Non-pigmented ciliary epithelial cell (primary cell): ENCODE measurements around the gene ARSH.
"Not testable (repeated sequence)": the region's sequence is repeated elsewhere in the genome, so short reads cannot be mapped to it uniquely, and the experiment has no call there.

Experiments
- DNase-seq: peaks from one replicate; pipeline ENCODE4 v3.0.0-alpha.2; 2010; ENCODE audit warnings: low read depth

ARSH gene

GRCh38 chrX:3006495-3006894 is at the start of gene ARSH:
Gene ARSH (plus strand): TSS chrX:3006546. CDS start chrX:3006613, 67 bp downstream.
- no peak for DNase-seq

GRCh38 chrX:2958199-2958598 is 48.1 kb upstream of the ARSH start:
- no peak for DNase-seq

- DNase-seq = no peak
Measured at GRCh38 chrX:2960861-2961515, 45.4 kb upstream of the ARSH start.

GRCh38 chrX:2962381-2962780 is 44.0 kb upstream of the ARSH start:
- DNase-seq = no peak

DNA sequence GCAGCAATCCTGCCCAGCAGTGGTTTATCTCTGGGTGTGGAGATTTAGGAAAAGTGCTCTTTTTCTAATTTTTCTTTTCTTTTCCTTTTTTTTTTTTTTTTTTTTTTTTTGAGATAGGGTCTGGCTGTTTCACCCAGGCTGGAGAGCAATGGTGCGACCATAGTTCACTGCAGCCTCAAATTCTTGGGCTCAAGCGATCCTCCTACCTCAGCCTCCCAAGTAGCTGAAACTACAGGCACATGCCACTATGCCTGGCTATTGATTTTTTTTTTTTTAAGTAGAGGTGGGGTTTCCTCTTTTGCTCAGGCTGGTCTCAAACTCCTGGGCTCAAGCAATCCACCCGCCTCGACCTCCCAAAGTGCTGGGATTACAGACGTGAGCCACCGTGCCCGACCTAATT is 42.9 kb upstream of the ARSH start:
- DNase-seq = not testable (repeated sequence)

- DNase-seq = not testable (repeated sequence)
Measured at GRCh38 chrX:2963992-2964794, 42.2 kb upstream of the ARSH start.

DNA sequence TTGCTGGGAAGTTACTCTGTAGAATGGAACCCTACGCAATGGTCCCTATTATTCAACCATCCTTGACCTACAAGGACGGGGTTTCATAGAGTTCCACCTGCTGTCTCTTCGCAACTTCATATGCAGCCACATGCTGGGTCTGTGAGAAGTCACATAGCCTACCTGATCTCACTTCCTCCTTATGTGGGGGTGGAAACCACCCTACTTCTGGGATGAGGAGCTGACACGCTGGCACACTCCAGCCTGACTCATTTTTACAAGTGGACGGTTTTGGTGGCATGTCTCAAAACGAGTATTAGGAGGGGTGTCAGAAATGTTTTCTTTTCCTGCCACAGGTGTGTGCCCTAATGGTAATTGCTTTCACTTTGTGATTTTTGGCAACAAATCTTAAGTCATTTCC is 40.4 kb upstream of the ARSH start:
- DNase-seq = no peak

DNA sequence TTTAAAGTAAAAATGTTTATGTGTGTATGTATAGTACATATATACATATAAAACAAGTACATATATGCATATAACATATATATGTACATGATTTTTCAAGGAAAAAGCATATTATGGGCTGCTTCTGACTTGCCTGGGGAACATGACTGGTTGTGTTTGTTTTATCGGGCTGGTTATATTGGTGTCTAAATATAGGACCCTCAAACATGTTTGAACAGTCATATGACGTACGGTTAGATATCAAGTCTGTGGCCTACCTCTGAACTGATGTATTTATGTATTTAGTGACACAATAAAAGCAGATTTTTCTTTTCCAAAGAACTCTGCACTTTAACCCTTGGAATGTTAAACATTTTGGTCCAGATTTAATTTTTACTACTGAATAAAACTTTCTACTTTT is 39.3 kb upstream of the ARSH start:
- DNase-seq = no peak

GRCh38 chrX:2967584-2967983 is 38.8 kb upstream of the ARSH start:
- DNase-seq = no peak

GRCh38 chrX:2967998-2968909 is 38.1 kb upstream of the ARSH start:
- no peak for DNase-seq

DNA sequence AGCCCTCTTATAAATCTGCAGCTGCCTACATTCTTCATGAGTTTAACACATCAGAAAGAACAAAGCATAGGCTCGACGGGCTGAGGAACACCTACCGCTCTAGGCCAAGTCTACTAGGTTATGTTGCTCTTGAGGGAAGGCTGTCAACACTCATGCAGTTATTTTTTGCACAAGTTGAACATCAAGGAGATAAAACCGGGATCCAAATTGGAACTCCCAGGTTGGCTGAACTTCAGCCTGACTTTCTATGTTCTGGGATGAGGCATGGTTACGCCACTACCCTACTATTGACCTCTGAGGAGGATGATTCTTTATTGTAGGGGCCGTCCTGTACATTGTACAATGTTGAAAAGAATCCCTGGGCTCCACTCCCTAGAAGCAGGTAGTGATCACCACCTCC is 37.3 kb upstream of the ARSH start:
- no peak for DNase-seq

- no peak for DNase-seq
Measured at GRCh38 chrX:2972391-2972790, 34.0 kb upstream of the ARSH start.

- no peak for DNase-seq
Measured at GRCh38 chrX:2974961-2975360, 31.4 kb upstream of the ARSH start.

DNA sequence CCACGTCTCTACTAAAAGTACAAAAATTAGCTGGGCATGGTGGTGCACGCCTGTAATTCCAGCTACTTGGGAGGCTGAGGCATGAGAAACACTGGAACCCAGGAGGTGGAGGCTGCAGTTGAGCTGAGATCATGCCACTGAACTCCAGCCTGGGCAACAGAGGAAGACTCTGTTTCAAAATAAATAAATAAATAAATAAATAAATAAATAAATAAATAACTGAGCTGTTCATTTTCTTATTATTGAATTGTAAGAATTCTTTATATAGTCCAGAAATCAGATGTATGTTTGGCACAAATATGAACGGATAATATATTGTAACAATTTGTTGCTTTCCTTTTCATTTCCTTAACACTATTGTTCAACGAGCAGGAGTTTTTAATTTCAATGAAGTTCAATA is 27.7 kb upstream of the ARSH start:
- DNase-seq = not testable (repeated sequence)

DNA sequence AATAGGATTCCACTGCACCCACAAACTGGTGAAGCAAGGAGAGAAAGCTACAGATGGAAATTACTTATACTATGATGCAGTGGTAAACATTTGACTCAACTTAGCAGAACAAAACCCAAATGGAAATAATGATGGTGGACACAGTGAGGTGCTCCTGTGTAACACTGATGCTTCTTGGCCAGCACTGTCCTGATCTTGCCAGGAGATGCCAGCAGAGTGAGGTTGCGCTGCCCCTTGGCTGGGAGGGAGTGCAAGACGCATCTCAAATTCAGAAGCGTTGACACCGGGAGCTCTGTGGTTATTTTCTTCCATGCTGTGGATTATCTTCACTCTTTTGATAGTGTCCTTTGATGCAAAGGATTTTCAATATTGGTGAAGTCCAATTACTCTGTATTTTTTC is 22.0 kb upstream of the ARSH start:
- no peak for DNase-seq

- no peak for DNase-seq
Measured at GRCh38 chrX:2989565-2989964, 16.8 kb upstream of the ARSH start.

GRCh38 chrX:3010532-3010931 is 4.2 kb downstream of the ARSH start:
- no peak for DNase-seq

DNA sequence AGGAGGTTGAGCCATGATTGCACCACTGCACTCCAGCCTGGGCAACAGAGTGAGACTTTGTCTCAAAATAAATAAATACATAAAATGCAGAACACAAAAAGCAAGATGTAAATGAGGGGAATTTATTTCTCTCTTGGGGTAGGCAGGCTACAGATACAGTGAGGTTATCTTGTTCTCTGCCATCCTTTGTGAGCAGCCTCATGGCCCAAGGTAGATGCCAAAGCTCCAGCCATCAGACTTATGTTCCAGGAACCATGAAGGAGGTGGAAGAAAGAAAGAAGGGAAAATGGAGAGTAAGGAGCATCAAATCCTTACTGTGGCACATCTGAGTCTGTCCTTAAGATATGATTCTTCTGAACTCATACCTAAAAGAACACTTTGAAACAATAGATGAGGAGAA is 11.1 kb downstream of the ARSH start:
- no peak for DNase-seq

- no peak for DNase-seq
Measured at GRCh38 chrX:3024176-3024575, 17.8 kb downstream of the ARSH start.

DNA sequence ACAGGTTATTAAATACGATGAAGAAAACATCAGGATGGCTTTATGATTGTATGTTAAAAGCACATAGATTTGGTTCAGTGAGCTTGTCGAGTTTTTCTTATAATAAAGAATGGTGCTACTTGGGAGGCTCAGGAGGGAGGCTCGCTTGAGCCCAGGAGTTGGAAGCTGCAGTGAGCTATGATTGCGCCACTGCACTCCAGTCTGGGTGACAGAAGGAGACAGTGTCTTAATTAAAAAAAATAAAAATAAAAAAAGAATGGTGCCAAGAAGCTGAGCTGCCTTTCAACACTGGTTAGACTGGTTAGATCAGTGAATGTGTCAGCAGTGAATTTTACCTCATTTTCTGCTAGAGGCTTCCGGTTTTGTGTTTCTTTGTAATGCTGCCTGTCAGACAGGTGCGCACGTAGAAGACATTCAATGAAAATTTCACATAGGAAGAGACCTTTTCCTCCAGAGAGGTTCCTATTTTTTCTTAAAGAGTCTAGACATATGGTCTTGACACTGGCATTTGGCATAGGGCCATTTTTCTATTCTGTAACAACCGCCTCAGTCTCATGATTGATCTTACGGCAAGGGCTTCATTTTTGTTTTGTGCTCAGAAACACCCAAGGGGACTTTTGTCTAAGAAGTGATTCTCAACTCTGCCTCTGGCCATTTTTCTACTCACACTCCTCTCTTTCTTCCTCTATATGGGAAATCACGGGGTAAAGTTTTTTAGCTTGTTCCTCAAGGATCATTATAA is 19.9 kb downstream of the ARSH start:
- DNase-seq = no peak

DNA sequence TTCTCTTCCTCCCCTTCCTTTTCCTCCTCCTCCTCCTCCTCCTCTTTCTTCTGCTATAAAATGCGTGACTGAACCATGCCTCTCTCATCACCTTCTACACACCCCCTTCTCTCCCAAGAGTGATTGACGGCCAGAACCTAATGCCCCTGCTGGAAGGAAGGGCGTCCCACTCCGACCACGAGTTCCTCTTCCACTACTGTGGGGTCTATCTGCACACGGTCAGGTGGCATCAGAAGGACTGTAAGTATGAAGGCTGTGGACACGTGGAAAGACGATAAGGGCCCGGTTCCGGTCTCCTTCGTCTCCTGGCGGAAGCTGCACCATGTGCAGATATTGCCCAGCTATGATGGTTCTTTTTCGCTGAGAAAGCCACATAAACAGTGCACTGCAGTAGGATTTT is 22.8 kb downstream of the ARSH start:
- DNase-seq = no peak

- no peak for DNase-seq
Measured at GRCh38 chrX:3037218-3037617, 30.9 kb downstream of the ARSH start.
